ENCODE measurements around the gene SPINK9. TPM values are rescaled to one million over a fixed set of nuclear protein-coding genes. Genes with fewer than 3 reads are reported as not detected.

The SPINK9 gene
- total RNA-seq, 1 experiment from 2014 or later, result not detected

DNA sequence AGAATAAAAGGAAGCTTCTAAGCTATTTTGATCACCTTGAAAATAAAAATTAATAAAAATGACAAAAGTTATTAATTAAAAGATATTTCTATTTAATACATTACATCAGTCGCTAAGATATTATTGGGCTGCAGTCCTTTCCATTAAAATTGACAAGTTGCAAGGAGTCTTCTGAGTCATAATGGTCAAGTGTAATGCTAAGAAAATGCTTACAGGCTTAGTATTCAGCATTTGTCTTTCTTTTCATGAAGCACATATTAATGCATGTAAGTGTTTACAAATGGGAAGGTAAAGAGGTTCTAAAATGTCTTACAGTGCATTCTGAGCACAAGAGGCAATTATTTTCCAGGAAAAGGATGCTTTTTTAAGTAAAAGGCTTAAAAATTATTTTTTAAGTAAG, 17.3 kb downstream of the SPINK9 start:
- Mint-ChIP-seq H3K4me1 (no peaks in the 10 kb centered on the region), H3K4me3 (no peak overlapping the region), H3K27me3 (ENCODE audit: low read depth) (no peaks in the 10 kb centered on the region; the same call in none of the 2 replicates), H3K9me3 (no peaks in the 10 kb centered on the region), H3K27ac (no peak overlapping the region), H3K36me3 (no peaks in the 10 kb centered on the region)
- CTCF ChIA-PET, result no interaction called here
- POLR2A ChIA-PET, result no interaction called here
- ATAC-seq (no peak), DNase-seq (ENCODE audit: low spot score) (no peak)
- TF ChIP-seq OVOL2 (CRISPR knock-in tag; IDR thresholded peaks at IDR 0.05; ENCODE audit: borderline replicate concordance) (no peak), ZNF232 (CRISPR knock-in tag; IDR thresholded peaks at IDR 0.05) (no peak), ZNF317 (CRISPR knock-in tag; IDR thresholded peaks at IDR 0.05; ENCODE audit: borderline replicate concordance, low read depth) (no peak), ZBTB21 (CRISPR knock-in tag; IDR thresholded peaks at IDR 0.05; ENCODE audit: borderline replicate concordance) (no peak)
- TF ChIP-seq, protein P1, sequence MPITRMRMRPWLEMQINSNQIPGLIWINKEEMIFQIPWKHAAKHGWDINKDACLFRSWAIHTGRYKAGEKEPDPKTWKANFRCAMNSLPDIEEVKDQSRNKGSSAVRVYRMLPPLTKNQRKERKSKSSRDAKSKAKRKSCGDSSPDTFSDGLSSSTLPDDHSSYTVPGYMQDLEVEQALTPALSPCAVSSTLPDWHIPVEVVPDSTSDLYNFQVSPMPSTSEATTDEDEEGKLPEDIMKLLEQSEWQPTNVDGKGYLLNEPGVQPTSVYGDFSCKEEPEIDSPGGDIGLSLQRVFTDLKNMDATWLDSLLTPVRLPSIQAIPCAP (CRISPR knock-in tag; IDR thresholded peaks at IDR 0.05), result no peak
- TF ChIP-seq, protein P2, sequence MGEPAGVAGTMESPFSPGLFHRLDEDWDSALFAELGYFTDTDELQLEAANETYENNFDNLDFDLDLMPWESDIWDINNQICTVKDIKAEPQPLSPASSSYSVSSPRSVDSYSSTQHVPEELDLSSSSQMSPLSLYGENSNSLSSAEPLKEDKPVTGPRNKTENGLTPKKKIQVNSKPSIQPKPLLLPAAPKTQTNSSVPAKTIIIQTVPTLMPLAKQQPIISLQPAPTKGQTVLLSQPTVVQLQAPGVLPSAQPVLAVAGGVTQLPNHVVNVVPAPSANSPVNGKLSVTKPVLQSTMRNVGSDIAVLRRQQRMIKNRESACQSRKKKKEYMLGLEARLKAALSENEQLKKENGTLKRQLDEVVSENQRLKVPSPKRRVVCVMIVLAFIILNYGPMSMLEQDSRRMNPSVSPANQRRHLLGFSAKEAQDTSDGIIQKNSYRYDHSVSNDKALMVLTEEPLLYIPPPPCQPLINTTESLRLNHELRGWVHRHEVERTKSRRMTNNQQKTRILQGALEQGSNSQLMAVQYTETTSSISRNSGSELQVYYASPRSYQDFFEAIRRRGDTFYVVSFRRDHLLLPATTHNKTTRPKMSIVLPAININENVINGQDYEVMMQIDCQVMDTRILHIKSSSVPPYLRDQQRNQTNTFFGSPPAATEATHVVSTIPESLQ (CRISPR knock-in tag; IDR thresholded peaks at IDR 0.05), result no peak
- TF ChIP-seq, protein P3, sequence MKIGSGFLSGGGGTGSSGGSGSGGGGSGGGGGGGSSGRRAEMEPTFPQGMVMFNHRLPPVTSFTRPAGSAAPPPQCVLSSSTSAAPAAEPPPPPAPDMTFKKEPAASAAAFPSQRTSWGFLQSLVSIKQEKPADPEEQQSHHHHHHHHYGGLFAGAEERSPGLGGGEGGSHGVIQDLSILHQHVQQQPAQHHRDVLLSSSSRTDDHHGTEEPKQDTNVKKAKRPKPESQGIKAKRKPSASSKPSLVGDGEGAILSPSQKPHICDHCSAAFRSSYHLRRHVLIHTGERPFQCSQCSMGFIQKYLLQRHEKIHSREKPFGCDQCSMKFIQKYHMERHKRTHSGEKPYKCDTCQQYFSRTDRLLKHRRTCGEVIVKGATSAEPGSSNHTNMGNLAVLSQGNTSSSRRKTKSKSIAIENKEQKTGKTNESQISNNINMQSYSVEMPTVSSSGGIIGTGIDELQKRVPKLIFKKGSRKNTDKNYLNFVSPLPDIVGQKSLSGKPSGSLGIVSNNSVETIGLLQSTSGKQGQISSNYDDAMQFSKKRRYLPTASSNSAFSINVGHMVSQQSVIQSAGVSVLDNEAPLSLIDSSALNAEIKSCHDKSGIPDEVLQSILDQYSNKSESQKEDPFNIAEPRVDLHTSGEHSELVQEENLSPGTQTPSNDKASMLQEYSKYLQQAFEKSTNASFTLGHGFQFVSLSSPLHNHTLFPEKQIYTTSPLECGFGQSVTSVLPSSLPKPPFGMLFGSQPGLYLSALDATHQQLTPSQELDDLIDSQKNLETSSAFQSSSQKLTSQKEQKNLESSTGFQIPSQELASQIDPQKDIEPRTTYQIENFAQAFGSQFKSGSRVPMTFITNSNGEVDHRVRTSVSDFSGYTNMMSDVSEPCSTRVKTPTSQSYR (CRISPR knock-in tag; IDR thresholded peaks at IDR 0.05), result no peak
- TF ChIP-seq, protein P4, sequence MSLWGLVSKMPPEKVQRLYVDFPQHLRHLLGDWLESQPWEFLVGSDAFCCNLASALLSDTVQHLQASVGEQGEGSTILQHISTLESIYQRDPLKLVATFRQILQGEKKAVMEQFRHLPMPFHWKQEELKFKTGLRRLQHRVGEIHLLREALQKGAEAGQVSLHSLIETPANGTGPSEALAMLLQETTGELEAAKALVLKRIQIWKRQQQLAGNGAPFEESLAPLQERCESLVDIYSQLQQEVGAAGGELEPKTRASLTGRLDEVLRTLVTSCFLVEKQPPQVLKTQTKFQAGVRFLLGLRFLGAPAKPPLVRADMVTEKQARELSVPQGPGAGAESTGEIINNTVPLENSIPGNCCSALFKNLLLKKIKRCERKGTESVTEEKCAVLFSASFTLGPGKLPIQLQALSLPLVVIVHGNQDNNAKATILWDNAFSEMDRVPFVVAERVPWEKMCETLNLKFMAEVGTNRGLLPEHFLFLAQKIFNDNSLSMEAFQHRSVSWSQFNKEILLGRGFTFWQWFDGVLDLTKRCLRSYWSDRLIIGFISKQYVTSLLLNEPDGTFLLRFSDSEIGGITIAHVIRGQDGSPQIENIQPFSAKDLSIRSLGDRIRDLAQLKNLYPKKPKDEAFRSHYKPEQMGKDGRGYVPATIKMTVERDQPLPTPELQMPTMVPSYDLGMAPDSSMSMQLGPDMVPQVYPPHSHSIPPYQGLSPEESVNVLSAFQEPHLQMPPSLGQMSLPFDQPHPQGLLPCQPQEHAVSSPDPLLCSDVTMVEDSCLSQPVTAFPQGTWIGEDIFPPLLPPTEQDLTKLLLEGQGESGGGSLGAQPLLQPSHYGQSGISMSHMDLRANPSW (CRISPR knock-in tag; conservative IDR thresholded peaks at IDR 0.05; ENCODE audit: low read depth), result no peak

DNA sequence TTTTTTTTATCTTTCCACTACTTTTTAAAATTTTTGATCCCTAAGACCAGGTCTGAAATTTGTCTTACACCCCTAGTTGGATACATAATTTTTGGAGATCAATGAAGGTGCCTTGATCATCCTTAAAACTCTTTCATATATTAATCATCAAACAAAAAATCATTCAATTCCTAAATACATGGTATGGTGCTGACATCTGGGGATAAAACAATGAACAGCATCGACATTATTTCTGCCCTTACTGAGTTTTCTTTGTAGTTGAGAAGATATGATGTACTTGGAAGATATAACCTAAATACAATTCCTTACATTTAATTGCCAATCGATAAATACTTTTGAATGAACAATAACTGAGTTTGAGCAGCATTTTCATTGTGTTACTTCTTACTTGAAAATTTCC, 18.3 kb downstream of the SPINK9 start:
- Mint-ChIP-seq H3K4me1 (no peaks in the 10 kb centered on the region), H3K27me3 (ENCODE audit: low read depth) (no peaks in the 10 kb centered on the region), H3K27ac (no peak overlapping the region), H3K36me3 (no peaks in the 10 kb centered on the region), H3K9me3 (no peaks in the 10 kb centered on the region), H3K4me3 (no peak overlapping the region)
- no peak for DNase-seq (ENCODE audit: low spot score)
- ATAC-seq, result no peak
- CTCF ChIA-PET, result no interaction called here
- POLR2A ChIA-PET, result no interaction called here
- TF ChIP-seq, protein P5, sequence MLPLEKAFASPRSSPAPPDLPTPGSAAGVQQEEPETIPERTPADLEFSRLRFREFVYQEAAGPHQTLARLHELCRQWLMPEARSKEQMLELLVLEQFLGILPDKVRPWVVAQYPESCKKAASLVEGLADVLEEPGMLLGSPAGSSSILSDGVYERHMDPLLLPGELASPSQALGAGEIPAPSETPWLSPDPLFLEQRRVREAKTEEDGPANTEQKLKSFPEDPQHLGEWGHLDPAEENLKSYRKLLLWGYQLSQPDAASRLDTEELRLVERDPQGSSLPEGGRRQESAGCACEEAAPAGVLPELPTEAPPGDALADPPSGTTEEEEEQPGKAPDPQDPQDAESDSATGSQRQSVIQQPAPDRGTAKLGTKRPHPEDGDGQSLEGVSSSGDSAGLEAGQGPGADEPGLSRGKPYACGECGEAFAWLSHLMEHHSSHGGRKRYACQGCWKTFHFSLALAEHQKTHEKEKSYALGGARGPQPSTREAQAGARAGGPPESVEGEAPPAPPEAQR (CRISPR knock-in tag; IDR thresholded peaks at IDR 0.05), result no peak
- TF ChIP-seq MYBL2 (CRISPR knock-in tag; IDR thresholded peaks at IDR 0.05), result no peak
- TF ChIP-seq ZNF263 (CRISPR knock-in tag; IDR thresholded peaks at IDR 0.05; ENCODE audit: low read depth), result no peak
- no peak for TF ChIP-seq ELF4 (CRISPR knock-in tag; IDR thresholded peaks at IDR 0.05; ENCODE audit: low read depth)
- TF ChIP-seq TP53 (CRISPR knock-in tag; IDR thresholded peaks at IDR 0.05), result no peak
- no peak for TF ChIP-seq ZNF317 (CRISPR knock-in tag; IDR thresholded peaks at IDR 0.05; ENCODE audit: borderline replicate concordance, low read depth)
- TF ChIP-seq PRRX2 (CRISPR knock-in tag; IDR thresholded peaks at IDR 0.05), result no peak
- TF ChIP-seq, protein P6, sequence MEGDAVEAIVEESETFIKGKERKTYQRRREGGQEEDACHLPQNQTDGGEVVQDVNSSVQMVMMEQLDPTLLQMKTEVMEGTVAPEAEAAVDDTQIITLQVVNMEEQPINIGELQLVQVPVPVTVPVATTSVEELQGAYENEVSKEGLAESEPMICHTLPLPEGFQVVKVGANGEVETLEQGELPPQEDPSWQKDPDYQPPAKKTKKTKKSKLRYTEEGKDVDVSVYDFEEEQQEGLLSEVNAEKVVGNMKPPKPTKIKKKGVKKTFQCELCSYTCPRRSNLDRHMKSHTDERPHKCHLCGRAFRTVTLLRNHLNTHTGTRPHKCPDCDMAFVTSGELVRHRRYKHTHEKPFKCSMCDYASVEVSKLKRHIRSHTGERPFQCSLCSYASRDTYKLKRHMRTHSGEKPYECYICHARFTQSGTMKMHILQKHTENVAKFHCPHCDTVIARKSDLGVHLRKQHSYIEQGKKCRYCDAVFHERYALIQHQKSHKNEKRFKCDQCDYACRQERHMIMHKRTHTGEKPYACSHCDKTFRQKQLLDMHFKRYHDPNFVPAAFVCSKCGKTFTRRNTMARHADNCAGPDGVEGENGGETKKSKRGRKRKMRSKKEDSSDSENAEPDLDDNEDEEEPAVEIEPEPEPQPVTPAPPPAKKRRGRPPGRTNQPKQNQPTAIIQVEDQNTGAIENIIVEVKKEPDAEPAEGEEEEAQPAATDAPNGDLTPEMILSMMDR (IDR thresholded peaks at IDR 0.05), result no peak
- TF ChIP-seq, protein P7, sequence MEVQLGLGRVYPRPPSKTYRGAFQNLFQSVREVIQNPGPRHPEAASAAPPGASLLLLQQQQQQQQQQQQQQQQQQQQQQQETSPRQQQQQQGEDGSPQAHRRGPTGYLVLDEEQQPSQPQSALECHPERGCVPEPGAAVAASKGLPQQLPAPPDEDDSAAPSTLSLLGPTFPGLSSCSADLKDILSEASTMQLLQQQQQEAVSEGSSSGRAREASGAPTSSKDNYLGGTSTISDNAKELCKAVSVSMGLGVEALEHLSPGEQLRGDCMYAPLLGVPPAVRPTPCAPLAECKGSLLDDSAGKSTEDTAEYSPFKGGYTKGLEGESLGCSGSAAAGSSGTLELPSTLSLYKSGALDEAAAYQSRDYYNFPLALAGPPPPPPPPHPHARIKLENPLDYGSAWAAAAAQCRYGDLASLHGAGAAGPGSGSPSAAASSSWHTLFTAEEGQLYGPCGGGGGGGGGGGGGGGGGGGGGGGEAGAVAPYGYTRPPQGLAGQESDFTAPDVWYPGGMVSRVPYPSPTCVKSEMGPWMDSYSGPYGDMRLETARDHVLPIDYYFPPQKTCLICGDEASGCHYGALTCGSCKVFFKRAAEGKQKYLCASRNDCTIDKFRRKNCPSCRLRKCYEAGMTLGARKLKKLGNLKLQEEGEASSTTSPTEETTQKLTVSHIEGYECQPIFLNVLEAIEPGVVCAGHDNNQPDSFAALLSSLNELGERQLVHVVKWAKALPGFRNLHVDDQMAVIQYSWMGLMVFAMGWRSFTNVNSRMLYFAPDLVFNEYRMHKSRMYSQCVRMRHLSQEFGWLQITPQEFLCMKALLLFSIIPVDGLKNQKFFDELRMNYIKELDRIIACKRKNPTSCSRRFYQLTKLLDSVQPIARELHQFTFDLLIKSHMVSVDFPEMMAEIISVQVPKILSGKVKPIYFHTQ (CRISPR knock-in tag; IDR thresholded peaks at IDR 0.05), result no peak
- TF ChIP-seq NR2C2 (CRISPR knock-in tag; IDR thresholded peaks at IDR 0.05), result no peak
- no peak for TF ChIP-seq NFYB (CRISPR knock-in tag; conservative IDR thresholded peaks at IDR 0.05; ENCODE audit: low read depth)
- TF ChIP-seq ZNF423 (CRISPR knock-in tag; IDR thresholded peaks at IDR 0.05), result no peak
